ENCODE measurements around the gene RRP12. TPM values are rescaled to one million over a fixed set of nuclear protein-coding genes. Genes with fewer than 3 reads are reported as not detected.
"Not testable (repeated sequence)": the region's sequence is repeated elsewhere in the genome, so short reads cannot be mapped to it uniquely, and the experiment has no call there.

The RRP12 gene
- total and polyA plus RNA-seq, 5 donors, result 10.8 to 21.2 (median 16.7) TPM

DNA sequence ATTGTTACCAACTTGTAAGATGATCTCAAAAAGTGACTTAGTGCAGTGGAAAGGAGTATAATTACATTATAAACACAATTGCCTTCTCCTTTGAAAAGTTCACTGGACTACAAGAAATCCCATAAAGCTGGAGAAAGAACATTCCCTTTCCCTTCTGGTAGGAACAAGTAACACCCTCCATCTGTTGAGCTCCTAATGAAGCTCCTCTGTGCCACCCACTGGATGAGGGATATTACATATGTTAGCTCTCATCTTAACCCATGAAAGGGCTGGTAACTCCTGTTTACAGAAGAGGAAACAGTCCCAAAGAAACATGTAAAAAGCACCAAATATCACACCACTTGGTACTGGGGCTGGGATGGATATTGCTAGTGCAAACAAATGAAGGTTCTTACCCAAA lies 32.9 kb upstream of the RRP12 start:
- no peak overlapping the region for H3K27ac ChIP-seq (ENCODE audit: low read length)
- DNase-seq (no peak), ATAC-seq (no peak)
- H3K4me3 ChIP-seq (ENCODE audit: low read length), result no peak overlapping the region
- no peaks in the 10 kb centered on the region for H3K4me1 ChIP-seq (ENCODE audit: control insufficient read depth, insufficient read depth, low read length)
- no peaks in the 10 kb centered on the region for H3K27me3 ChIP-seq (ENCODE audit: control insufficient read depth, insufficient read depth)
- intact Hi-C loops (cut with DNase I), result no loop called here
- no peaks in the 10 kb centered on the region for H3K9me3 ChIP-seq (ENCODE audit: control insufficient read depth, low read length)

DNA sequence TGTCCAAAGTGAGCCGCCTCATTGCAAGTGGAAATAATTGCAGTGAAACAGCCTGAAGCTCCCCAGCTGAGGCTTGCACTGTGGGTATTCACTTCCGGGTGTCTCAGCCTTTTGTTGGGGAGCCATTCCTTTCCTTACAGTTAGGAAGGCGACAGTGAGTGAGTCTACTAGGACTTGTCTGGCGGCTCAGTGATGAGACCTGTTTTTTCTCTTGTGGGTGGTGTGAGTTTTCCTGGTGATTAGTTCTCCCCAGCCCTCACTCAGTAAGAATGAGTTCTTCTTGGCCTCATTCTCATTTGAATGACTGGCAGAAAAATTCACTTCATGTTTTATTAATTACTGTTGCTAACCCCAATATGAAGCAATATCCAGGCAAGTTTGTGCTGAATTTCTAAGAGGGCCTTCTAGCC lies 27.4 kb upstream of the RRP12 start:
- H3K4me1 ChIP-seq (ENCODE audit: control insufficient read depth, insufficient read depth, low read length), result peaks cover 6% of the 10 kb centered on the region
- intact Hi-C loops (cut with DNase I), result no loop called here
- peak overlapping the region; percentile 70 for H3K27ac ChIP-seq (ENCODE audit: low read length)
- no peak for ATAC-seq
- H3K9me3 ChIP-seq (ENCODE audit: control insufficient read depth, low read length), result no peaks in the 10 kb centered on the region
- WGBS, result 58% methylated on average over 4 of the region's 4 CpGs
- H3K4me3 ChIP-seq (ENCODE audit: low read length), result no peak overlapping the region
- no peaks in the 10 kb centered on the region for H3K27me3 ChIP-seq (ENCODE audit: control insufficient read depth, insufficient read depth)
- DNase-seq, result no peak

GRCh38 chr10:97427571-97428179 lies 26.5 kb upstream of the RRP12 start:
- H3K27ac ChIP-seq (ENCODE audit: low read length), result peak overlapping the region; percentile 1
- peak in 1 of 3 donors; percentile 69 for DNase-seq
- H3K4me3 ChIP-seq (ENCODE audit: low read length), result peak overlapping the region; percentile 60
- H3K9me3 ChIP-seq (ENCODE audit: control insufficient read depth, low read length), result no peaks in the 10 kb centered on the region
- H3K4me1 ChIP-seq (ENCODE audit: control insufficient read depth, insufficient read depth, low read length), result peaks cover 6% of the 10 kb centered on the region
- intact Hi-C loops (cut with DNase I), result no loop called here
- 12% methylated on average over 9 of the region's 9 CpGs for WGBS
- H3K27me3 ChIP-seq (ENCODE audit: control insufficient read depth, insufficient read depth), result no peaks in the 10 kb centered on the region
- peak in 1 of 2 donors; percentile 4 for ATAC-seq

- Histone ChIP-seq H3K27me3 (ENCODE audit: control insufficient read depth, insufficient read depth) (no peaks in the 10 kb centered on the region), H3K27ac (ENCODE audit: low read length) (peak overlapping the region; percentile 87), H3K4me3 (ENCODE audit: low read length) (peak overlapping the region; percentile 60), H3K9me3 (ENCODE audit: control insufficient read depth, low read length) (no peaks in the 10 kb centered on the region), H3K4me1 (ENCODE audit: control insufficient read depth, insufficient read depth, low read length) (peaks cover 6% of the 10 kb centered on the region)
- intact Hi-C loops (cut with DNase I), result no loop called here
- 8% methylated on average over 34 of the region's 34 CpGs for WGBS
- DNase-seq (no peak), ATAC-seq (peak; percentile 2 to 12)
Observed at GRCh38 chr10:97426776-97427570, 25.8 kb upstream of the RRP12 start.

- H3K27ac ChIP-seq (ENCODE audit: low read length), result peak within 1 kb of the TSS; percentile 90
- under 1% methylated on average over 83 of the region's 90 CpGs for WGBS
- ATAC-seq (peak; percentile 97), DNase-seq (peak; percentile 95 to 99 (median 98))
- H3K4me1 ChIP-seq (ENCODE audit: control insufficient read depth, insufficient read depth, low read length), result peaks cover 6% of the 10 kb centered on the region
- intact Hi-C loops (cut with DNase I), result no loop called here
- H3K9me3 ChIP-seq (ENCODE audit: control insufficient read depth, low read length), result no peaks in the 10 kb centered on the region
- H3K27me3 ChIP-seq (ENCODE audit: control insufficient read depth, insufficient read depth), result no peaks in the 10 kb centered on the region
- H3K4me3 ChIP-seq (ENCODE audit: low read length), result peak within 1 kb of the TSS; percentile 86
Observed at GRCh38 chr10:97425964-97426775, 25.0 kb upstream of the RRP12 start, which contains the start of gene PGAM1. Gene PGAM1 (plus strand): TSS chr10:97426191. CDS start chr10:97426308, 117 bp downstream.

DNA sequence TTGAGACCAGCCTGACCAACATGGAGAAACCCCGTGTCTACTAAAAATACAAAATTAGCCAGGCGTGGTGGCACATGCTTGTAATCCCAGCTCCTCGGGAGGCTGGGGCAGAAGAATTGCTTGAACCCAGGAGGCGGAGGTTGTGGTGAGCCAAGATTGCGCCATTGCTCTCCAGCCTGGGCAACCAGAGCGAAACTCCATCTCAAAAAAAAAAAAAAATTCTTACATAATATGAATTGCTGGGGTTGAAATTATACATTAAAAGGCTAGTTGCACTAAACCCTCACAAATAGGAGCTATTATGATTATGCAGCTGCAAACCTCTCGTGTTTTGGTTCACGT lies 22.6 kb upstream of the RRP12 start:
- intact Hi-C loops (cut with DNase I); H3K9me3 ChIP-seq (ENCODE audit: control insufficient read depth, low read length); H3K27ac ChIP-seq (ENCODE audit: low read length); ATAC-seq; DNase-seq; H3K27me3 ChIP-seq (ENCODE audit: control insufficient read depth, insufficient read depth); H3K4me1 ChIP-seq (ENCODE audit: control insufficient read depth, insufficient read depth, low read length); H3K4me3 ChIP-seq (ENCODE audit: low read length): not testable (repeated sequence)
- 74% methylated on average over 8 of the region's 8 CpGs for WGBS

DNA sequence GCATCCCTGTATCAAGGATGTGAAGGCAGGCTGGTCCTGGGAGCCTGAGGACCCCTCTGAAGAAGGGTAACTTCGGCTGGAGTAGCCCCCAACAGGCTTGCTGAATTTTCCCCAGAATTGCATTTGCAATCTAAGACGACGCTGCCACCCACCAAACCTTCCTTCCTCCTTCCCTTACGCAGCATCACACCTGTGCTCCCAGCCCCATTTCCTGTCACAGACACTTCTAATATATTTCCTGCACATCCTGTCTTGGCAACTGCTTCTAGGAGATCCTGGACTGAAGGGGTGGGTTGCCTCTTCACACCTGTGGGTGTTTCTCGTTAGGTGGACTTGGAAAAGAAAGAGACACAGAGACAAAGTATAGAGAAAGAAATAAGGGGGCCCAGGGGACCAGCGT lies 15.4 kb upstream of the RRP12 start:
- Histone ChIP-seq H3K4me3 (ENCODE audit: low read length) (no peak overlapping the region), H3K27me3 (ENCODE audit: control insufficient read depth, insufficient read depth) (no peaks in the 10 kb centered on the region), H3K4me1 (ENCODE audit: control insufficient read depth, insufficient read depth, low read length) (no peaks in the 10 kb centered on the region), H3K9me3 (ENCODE audit: control insufficient read depth, low read length) (no peaks in the 10 kb centered on the region), H3K27ac (ENCODE audit: low read length) (no peak overlapping the region)
- ATAC-seq (no peak), DNase-seq (no peak)
- WGBS, result 69% methylated on average over 6 of the region's 6 CpGs
- intact Hi-C loops (cut with DNase I), result no loop called here

DNA sequence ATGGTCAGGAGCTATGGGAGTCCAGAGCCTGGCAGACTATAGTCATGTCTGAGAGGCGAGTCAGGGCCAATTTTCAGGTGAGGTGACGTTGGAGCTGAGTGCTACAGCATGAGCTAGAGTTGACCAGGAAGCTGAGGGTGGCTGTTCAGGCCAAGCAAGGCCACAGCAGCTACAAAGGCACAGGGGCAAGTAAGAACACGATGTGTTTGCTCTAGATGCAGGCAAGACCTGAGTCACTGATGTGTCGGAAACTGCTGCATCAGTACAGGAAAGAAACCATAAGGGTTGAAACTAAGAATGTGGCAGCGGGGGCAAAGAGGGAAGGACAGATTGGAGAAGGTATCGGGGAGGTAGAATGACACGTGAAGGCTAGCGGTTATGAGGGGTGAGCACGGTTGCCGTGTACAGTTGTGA lies 11.8 kb upstream of the RRP12 start:
- ATAC-seq (no peak), DNase-seq (no peak)
- no peaks in the 10 kb centered on the region for H3K4me1 ChIP-seq (ENCODE audit: control insufficient read depth, insufficient read depth, low read length)
- H3K27ac ChIP-seq (ENCODE audit: low read length), result no peak overlapping the region
- H3K4me3 ChIP-seq (ENCODE audit: low read length), result no peak overlapping the region
- 90% methylated on average over 10 of the region's 10 CpGs for WGBS
- H3K27me3 ChIP-seq (ENCODE audit: control insufficient read depth, insufficient read depth), result no peaks in the 10 kb centered on the region
- no peaks in the 10 kb centered on the region for H3K9me3 ChIP-seq (ENCODE audit: control insufficient read depth, low read length)
- intact Hi-C loops (cut with DNase I), result no loop called here

DNA sequence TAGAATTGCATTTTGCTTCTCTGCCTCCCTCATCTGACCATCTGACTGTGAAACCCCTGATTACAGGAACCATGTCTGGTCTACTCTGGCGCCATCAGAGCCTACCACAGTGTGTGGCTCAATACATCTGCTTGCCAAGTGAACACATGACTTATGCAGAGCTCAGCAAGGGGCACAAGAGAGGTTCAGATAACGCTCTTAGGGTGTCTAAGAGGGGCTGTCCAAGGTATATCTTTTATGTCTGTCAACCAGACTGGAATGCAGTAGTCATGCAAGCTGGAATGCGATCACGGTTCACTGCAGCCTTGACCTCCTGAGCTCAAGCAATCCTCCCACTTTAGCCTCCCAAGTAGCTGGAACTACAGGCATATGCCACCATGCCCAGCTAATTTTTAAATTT lies 10.3 kb upstream of the RRP12 start:
- no peaks in the 10 kb centered on the region for H3K27me3 ChIP-seq (ENCODE audit: control insufficient read depth, insufficient read depth)
- H3K9me3 ChIP-seq (ENCODE audit: control insufficient read depth, low read length), result no peaks in the 10 kb centered on the region
- no peak overlapping the region for H3K27ac ChIP-seq (ENCODE audit: low read length)
- WGBS, result 52% methylated on average over 4 of the region's 4 CpGs
- no peak overlapping the region for H3K4me3 ChIP-seq (ENCODE audit: low read length)
- intact Hi-C loops (cut with DNase I), result no loop called here
- ATAC-seq (no peak), DNase-seq (no peak)
- H3K4me1 ChIP-seq (ENCODE audit: control insufficient read depth, insufficient read depth, low read length), result no peaks in the 10 kb centered on the region

DNA sequence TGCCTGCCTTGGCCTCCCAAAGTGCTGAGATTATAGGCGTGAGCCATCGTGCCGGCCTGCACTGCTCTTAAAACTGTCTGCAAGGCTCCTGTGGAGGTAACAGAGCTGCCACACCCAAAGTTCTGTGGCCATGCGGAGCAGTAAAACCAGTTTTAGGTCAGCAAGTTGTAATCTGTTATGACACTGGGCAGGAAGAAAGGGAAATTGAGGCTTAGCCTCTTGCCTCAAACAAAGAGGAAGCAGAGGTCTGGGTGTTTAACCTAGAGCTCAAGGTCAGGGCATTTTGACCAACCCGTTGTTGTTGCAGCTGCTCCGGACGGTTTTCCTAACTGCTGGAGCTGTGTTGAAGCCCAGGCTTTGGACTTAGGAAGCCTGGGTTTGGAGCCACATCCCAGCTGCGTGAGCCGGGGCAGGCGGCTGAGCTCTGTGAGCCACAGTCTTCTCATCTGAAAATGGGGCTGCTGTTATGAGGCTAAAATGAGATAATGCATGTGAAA lies 7.4 kb upstream of the RRP12 start:
- H3K27me3 ChIP-seq (ENCODE audit: control insufficient read depth, insufficient read depth), result no peaks in the 10 kb centered on the region
- H3K4me3 ChIP-seq (ENCODE audit: low read length), result no peak overlapping the region
- DNase-seq, result no peak
- no peak overlapping the region for H3K27ac ChIP-seq (ENCODE audit: low read length)
- intact Hi-C loops (cut with DNase I), result loop anchor here in 1 of 4 donors (10.0 kb wide), 1 partner anchor 206 kb away; no protein-coding TSS in a partner anchor
- no peaks in the 10 kb centered on the region for H3K4me1 ChIP-seq (ENCODE audit: control insufficient read depth, insufficient read depth, low read length)
- WGBS, result 78% methylated on average over 10 of the region's 10 CpGs
- H3K9me3 ChIP-seq (ENCODE audit: control insufficient read depth, low read length), result no peaks in the 10 kb centered on the region
- no peak for ATAC-seq

- Histone ChIP-seq H3K4me1 (ENCODE audit: control insufficient read depth, insufficient read depth, low read length) (no peaks in the 10 kb centered on the region), H3K4me3 (ENCODE audit: low read length) (no peak overlapping the region), H3K27me3 (ENCODE audit: control insufficient read depth, insufficient read depth) (no peaks in the 10 kb centered on the region), H3K9me3 (ENCODE audit: control insufficient read depth, low read length) (no peaks in the 10 kb centered on the region), H3K27ac (ENCODE audit: low read length) (no peak overlapping the region)
- no peak for ATAC-seq
- intact Hi-C loops (cut with DNase I), result loop anchor here in 1 of 4 donors (10.0 kb wide), 1 partner anchor 207 kb away; no protein-coding TSS in a partner anchor
- 82% methylated on average over 2 of the region's 2 CpGs for WGBS
- no peak for DNase-seq
Observed at GRCh38 chr10:97407952-97408248, 6.8 kb upstream of the RRP12 start.

Measured in right cardiac atrium (tissue), 5 donors.